Renal cortical epithelial cell (primary cell): ENCODE results near the gene KLK6. TPM values are rescaled to one million over a fixed set of nuclear protein-coding genes. Genes with fewer than 3 reads are reported as not detected.

Source experiments
- DNase-seq: peaks from one replicate; pipeline ENCODE4 v3.0.0-alpha.2; 2011; ENCODE audit warnings: low read depth
- total RNA-seq: library from RNA; depleted of rRNA; stranded (reverse); fragments of >200 nt; gene quantifications from 2 replicates; pipeline ENCODE4 v1.2.3, GENCODE V29; 2014

The KLK6 gene
- total RNA-seq, 1 donor from 2014 or later: 1.0 TPM

- DNase-seq: no peak
Observed at GRCh38 chr19:50910722-50911121, 58.7 kb downstream of the KLK6 start.

GRCh38 chr19:50909240-50910070, 59.9 kb downstream of the KLK6 start:
- no peak for DNase-seq

Other genes with a start within 250 kb of the KLK6 start
- gene SHANK1, start 249.8 kb downstream of the KLK6 start, total RNA-seq: 0.17 and 0.65 TPM in 2 replicates
- gene CLEC11A, start 246.2 kb downstream of the KLK6 start, total RNA-seq: 0.15 and 0.52 TPM in 2 replicates
- not detected in 2 replicates for gene GPR32, start 199.1 kb downstream of the KLK6 start, total RNA-seq
- not detected in 2 replicates for gene ACP4, start 179.2 kb downstream of the KLK6 start, total RNA-seq
- gene KLK1, start 145.8 kb downstream of the KLK6 start, total RNA-seq: not detected in 2 replicates
- gene KLK15, start 136.0 kb downstream of the KLK6 start, total RNA-seq: not detected in 2 replicates
- gene KLK3, start 114.7 kb downstream of the KLK6 start, total RNA-seq: not detected in 2 replicates
- gene KLK2, start 96.2 kb downstream of the KLK6 start, total RNA-seq: not detected in 2 replicates
- not detected in 2 replicates for gene KLK4, start 58.2 kb downstream of the KLK6 start, total RNA-seq
- gene KLK5, start 16.6 kb downstream of the KLK6 start, total RNA-seq: 1.3 and 20.7 TPM in 2 replicates
- gene KLK7, start 14.3 kb upstream of the KLK6 start, total RNA-seq: 0.30 and 10.8 TPM in 2 replicates
- gene KLK8, start 32.0 kb upstream of the KLK6 start, total RNA-seq: 5.4 TPM in 1 of 2 replicates, not detected in the other
- 0.60 and 17.4 TPM in 2 replicates for gene KLK10, start 50.1 kb upstream of the KLK6 start, total RNA-seq
- not detected in 2 replicates for gene KLK11, start 57.0 kb upstream of the KLK6 start, total RNA-seq
- not detected in 2 replicates for gene KLK12, start 65.4 kb upstream of the KLK6 start, total RNA-seq
- not detected in 2 replicates for gene KLK13, start 95.5 kb upstream of the KLK6 start, total RNA-seq
- not detected in 2 replicates for gene KLK14, start 113.3 kb upstream of the KLK6 start, total RNA-seq
- 6.4 and 7.8 TPM in 2 replicates for gene CTU1, start 138.8 kb upstream of the KLK6 start, total RNA-seq
- gene SIGLEC9, start 155.3 kb upstream of the KLK6 start, total RNA-seq: not detected in 2 replicates
- gene SIGLEC7, start 172.7 kb upstream of the KLK6 start, total RNA-seq: not detected in 2 replicates